Fibroblast of upper back skin (primary cell): Measurements from ENCODE around the gene TJP3.

ENCODE experiments used
- DNase-seq: peaks from one replicate; pipeline ENCODE4 v3.0.0-alpha.2; 2013

TJP3 gene

DNA sequence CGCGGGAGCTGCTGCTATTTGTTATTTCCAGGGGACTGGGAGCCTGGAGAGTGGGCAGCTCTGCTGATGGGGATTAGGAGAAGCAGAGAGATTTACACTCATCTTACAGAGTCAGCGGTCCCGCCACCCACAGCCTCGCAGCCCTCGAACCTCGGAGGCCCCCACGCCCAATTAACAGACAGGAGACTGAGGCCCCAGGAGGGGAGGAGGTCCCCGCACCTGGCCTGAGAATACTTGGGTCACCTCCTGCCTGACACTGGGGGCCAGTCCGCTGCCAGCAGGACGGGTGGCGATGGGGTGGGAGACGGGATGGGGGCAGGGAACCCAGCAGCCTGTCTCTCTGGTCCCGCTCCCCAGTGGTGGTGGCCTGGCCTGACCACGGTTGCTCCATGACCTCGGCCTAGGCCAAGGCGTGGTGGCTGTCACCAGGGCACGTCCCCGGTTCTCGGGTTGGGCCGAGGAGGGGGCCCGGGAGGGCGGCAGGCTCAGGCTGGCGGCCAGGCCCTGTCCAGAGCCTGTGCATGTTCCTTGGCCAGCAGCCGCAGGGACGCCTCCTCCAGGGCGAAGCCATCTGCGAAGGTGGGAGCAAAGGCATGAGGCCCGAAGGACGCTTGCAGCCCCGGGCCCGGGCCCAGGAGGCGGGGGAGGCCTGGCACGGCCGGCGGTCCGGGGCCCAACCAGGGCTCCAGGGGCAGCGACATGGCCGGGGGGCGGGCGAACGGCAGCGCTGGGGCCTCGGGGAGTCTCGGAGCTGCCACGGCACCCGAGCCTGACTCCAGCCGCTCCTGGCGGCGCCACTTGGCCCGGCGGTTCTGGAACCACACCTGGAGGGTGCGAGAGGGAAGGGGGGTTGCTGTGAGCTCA is 62.2 kb downstream of the TJP3 start:
- DNase-seq, result no peak

GRCh38 chr19:3771000-3771905 is 63.1 kb downstream of the TJP3 start:
- DNase-seq, result no peak

- no peak for DNase-seq
Measured at GRCh38 chr19:3771906-3772455, 63.8 kb downstream of the TJP3 start, which contains the start of gene RAX2. Gene RAX2, minus strand, starts transcription at chr19:3772228. Its CDS starts 486 bp downstream, at chr19:3771742.

DNA sequence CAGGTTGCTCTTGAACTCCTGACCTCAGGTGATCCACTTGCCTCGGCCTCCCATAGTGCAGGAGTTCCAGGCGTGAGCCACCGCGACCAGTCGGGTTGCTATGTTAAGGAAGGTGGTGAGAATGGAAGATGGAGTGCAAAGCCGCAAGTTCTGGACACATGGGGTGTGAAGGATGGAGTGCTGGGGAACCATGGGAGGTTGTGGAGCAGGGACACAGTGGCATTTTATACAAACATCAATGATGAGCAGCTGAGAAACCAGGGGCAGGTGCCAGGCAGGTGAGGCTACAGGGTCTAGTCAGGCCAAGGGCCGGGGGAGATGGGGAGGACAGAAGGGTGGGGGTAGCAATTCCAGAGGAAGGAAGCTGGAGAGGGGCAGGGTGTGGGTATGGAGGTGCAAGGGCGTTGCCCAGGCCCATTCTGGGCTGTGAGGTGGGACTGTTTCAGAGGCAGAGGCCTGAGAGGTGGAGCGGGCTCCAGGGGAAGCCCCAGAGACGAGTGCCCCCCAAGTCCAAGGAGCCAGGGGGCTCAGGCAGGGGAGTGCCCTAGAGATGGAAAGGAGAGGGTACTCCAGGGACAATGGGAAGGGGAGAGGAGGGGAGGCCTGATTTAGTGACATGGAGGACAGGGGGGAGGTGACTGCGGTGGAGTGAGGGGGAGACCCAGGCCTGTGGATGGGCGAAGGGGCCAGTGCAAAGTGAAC is 65.8 kb downstream of the TJP3 start:
- DNase-seq, result no peak

DNA sequence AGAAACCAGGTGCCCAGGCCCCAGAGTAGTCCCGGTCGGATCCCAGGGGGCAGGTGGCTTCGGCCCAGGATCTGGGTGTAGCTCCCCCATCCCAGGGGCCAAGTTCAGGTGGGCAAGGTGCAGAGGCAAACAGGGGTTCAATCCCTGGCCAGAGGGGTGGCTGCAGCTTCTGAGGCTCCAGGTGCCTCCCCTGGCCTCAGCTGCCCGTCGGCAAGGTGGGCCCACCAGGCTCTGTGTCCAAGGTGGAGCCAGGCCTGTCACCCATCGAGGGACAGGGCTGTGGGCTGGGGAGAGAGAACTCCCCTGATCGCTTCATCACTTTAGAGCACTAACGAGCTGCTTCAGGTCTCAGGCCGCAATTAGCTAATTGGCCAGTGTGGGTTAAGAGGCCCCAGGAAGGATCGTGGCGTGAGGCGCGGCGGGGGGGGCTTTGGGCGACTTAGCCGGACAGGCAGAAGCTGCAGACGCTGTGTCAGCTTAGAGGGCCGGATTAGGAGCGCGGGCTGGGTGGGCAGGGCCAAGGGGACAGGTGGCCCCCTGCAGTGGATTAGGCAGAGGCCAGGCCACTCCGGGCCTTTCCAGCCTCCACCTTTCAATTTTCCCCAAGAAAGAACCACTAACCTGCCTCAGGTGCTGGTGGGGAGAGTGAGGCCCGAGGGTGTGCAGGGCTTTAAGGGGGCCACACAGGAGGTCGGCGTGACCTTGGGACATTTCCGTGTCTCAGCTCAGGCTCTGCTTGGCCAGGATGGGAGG is 66.6 kb downstream of the TJP3 start:
- no peak for DNase-seq

GRCh38 chr19:3775374-3775711 is 67.2 kb downstream of the TJP3 start:
- no peak for DNase-seq

GRCh38 chr19:3775831-3776230 is 67.6 kb downstream of the TJP3 start:
- DNase-seq, result no peak

- no peak for DNase-seq
Measured at GRCh38 chr19:3776479-3777040, 68.4 kb downstream of the TJP3 start.

DNA sequence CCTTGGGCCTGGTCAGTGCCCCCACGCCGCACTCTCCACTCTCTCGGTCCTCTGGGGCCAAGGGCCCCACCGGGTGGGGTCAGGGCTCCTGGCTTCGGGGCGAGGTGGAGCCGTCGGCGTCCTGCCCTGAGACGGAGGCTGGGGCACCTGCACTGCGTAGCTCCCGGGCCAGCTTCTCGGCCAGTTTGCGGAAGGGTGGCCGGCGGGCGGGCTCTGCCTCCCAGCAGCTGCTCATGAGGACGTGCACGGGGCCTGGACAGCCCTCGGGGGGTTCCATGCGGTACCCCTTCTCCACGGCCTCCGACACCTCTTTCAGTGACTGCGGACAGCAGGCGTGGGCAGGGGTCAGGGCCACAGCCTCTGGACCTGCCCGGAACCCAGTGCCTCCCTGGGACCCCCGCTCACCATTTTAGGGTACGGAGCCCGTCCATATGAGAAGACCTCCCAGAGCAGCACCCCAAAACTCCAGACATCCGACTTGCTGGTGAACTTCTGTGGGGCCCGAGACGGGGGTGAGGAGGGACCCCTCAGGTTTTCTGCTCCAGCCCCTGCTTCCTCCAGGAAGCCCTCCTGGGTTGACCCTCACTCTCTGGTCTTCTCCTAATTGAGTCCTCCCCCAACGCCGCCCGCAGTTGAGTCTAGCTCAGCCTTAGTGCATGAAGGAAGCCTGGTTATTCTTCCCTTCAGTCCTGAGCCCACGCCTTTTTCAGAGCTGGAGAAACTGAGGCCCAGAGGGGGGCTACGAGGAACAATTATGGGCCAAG is 70.1 kb downstream of the TJP3 start:
- DNase-seq, result no peak

GRCh38 chr19:3778899-3779723 is 70.9 kb downstream of the TJP3 start:
- DNase-seq, result no peak

DNA sequence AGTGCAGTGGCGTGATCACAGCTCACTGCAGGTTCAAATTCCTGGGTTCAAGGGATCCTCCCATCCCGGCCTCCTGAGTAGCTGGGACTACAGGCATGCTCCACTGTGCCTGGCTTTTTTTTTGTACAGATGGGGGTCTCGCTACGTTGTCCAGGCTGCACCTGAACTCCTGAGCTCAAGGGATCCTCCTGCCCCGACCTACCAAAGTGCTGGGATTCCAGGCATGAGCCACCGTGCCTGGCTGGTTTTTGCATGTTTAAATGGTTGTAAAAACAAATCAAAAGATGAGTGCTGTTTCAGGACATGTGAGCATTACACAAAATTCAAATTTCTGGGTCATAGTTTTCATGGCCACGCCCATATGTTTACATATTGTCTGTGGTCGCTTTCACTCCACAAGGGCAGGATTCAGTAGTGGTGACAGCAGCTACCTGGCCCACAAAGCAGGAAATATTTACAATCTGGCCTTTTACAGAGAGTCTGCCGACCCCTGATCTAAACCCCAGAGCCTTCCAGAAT is 72.7 kb downstream of the TJP3 start:
- no peak for DNase-seq

GRCh38 chr19:3781603-3782002 is 73.4 kb downstream of the TJP3 start:
- DNase-seq, result no peak

GRCh38 chr19:3782330-3782729 is 74.1 kb downstream of the TJP3 start:
- DNase-seq, result no peak

- no peak for DNase-seq
Measured at GRCh38 chr19:3782903-3783302, 74.7 kb downstream of the TJP3 start.

- DNase-seq, result no peak
Measured at GRCh38 chr19:3783660-3784584, 75.7 kb downstream of the TJP3 start.

DNA sequence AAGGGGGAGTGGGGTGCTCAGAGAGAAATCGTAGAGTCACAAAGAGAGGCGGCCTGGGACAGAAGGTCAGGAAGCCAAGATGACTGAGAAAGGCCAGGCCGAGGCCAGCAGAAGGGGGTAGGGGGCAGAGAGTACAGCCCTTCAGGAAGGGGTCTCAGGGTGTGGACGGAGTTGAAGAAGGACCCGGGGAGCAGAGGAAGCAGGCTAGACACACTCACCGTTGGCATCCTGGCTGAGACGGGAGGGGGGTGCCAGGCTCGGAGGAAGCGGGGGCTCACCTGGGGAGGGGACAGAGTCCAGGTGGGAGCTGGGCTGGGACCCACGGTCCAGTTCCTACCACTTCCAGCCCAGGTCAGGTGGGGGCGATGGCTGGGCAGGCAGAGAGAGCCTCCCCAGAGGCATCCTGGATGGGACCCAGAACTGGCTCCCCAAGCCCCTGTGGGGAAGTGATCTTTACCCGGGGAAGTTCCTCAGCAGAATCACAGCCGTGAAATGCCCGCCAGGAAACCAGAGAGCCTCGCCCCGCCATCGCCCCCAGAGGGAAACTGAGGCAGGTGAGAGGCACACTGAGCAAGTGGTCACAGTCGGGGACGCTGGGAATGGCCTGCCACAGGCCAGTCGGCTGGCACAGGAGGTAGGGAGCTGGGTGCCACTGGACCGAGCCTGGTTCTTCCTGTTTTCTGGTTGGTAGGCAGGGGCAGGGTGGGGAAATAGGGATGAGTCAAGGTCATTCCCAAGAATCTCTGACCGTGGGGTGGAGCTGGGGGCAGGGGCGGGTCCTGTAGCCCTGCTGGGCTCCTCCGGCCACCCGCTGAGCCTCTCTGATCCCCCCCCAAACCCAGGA is 76.6 kb downstream of the TJP3 start:
- no peak for DNase-seq

DNA sequence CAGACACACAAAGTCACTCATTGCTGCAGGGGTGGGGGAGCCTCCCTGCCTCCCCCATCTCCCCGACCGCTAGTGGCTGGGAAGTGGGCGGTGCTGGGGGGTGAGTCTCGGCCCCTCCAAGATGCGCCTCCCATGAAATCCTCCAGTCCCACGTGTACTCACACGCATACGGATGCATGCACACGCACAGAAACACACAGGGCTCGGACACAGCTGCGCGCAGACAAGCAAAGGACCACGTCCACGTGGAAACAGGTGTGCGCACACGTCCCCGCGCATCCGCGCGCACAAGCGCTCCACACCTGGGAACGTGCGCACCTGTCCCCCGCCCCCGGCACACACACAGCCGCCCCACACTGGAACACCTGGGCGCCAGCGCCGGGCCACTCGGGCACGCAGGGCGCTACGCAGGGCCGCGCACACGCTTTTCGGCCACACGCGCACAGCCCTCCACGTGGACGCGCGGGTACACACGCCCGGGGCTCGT is 77.3 kb downstream of the TJP3 start:
- no peak for DNase-seq
